ENCODE measurements around the gene NGEF.

The NGEF gene

GRCh38 chr2:233011702-233012131 is 1.3 kb downstream of the NGEF start:
- DNase-seq (ENCODE audit: low spot score) = peak; percentile 46
- Histone ChIP-seq H3K27ac (no peak overlapping the region), H3K4me3 (no peak overlapping the region)
- TF ChIP-seq, protein P1, sequence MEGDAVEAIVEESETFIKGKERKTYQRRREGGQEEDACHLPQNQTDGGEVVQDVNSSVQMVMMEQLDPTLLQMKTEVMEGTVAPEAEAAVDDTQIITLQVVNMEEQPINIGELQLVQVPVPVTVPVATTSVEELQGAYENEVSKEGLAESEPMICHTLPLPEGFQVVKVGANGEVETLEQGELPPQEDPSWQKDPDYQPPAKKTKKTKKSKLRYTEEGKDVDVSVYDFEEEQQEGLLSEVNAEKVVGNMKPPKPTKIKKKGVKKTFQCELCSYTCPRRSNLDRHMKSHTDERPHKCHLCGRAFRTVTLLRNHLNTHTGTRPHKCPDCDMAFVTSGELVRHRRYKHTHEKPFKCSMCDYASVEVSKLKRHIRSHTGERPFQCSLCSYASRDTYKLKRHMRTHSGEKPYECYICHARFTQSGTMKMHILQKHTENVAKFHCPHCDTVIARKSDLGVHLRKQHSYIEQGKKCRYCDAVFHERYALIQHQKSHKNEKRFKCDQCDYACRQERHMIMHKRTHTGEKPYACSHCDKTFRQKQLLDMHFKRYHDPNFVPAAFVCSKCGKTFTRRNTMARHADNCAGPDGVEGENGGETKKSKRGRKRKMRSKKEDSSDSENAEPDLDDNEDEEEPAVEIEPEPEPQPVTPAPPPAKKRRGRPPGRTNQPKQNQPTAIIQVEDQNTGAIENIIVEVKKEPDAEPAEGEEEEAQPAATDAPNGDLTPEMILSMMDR (IDR thresholded peaks at IDR 0.05) = no peak

- no peak overlapping the region for H3K4me3 ChIP-seq
- DNase-seq (ENCODE audit: low spot score) = peak; percentile 8
- H3K27ac ChIP-seq = no peak overlapping the region
- TF ChIP-seq, protein P1 (IDR thresholded peaks at IDR 0.05) = no peak
These were observed 1.8 kb downstream of the NGEF start for GRCh38 chr2:233011268-233011650.

GRCh38 chr2:233010569-233011267 is 2.3 kb downstream of the NGEF start:
- H3K27ac ChIP-seq = no peak overlapping the region
- DNase-seq (ENCODE audit: low spot score) = peak; percentile 35
- no peak overlapping the region for H3K4me3 ChIP-seq
- TF ChIP-seq, protein P1 (IDR thresholded peaks at IDR 0.05) = no peak

DNA sequence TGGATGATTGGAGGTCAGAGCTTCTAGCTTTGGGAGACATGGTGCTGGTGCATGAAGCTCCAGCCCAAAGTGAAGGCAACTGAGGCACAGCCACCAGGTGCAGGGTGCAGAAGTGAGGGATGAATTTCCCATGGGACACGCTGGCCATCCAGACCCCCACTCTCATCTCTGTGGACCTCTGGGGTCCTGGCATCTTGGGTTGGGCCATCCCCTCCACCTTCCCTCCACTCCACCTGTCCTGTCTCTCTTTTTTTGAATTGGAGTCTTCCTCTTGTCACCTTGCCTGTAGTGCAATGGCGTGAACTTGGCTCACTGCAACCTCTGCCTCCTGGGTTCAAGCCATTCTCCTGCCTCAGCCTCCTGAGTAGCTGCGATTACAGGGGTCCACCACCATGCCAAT is 3.4 kb downstream of the NGEF start:
- Histone ChIP-seq H3K4me3 (no peak overlapping the region), H3K27ac (no peak overlapping the region)
- no peak for DNase-seq (ENCODE audit: low spot score)
- TF ChIP-seq, protein P1 (IDR thresholded peaks at IDR 0.05) = no peak

DNA sequence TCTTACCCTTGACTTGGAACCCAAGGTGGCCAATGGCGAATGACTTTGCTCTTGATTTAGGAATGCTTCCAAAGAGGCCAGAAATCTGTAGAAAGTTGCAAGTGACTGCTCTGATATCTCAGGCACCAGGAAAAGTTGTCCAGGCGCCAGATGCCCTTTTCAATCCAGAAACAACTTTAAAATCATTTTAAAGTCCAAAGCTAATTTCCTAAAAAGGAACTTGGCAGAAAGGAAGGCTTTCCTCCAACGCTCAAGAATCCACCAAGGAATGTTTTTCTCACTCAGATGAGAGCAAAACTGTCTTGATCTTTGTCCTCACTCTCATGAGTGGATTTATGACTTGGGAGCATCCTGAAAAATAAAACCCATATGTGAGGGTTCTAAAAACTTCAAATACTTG is 5.3 kb downstream of the NGEF start:
- no peak overlapping the region for H3K4me3 ChIP-seq
- TF ChIP-seq, protein P1 (IDR thresholded peaks at IDR 0.05) = no peak
- no peak for DNase-seq (ENCODE audit: low spot score)
- peak overlapping the region in 1 of 2 donors; percentile 59 for H3K27ac ChIP-seq

DNA sequence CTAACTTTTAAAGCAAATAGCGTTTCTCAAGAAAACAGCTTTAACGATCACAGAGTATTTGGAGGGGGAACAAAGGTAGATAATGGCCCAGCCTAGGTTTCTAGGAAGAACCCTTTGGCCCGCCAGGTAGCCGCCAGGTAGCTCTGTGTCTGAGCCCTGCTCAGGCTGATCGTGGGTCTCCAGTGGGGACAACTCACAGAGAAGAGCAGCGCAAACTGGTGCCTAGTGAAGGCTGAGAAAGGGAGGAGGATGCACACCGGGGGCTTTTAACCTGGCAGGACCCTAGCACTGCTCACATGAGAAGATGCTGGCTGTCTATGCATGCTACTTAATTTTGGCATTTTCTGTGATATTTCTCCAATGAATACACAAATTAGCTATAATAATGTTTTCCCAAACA is 5.8 kb downstream of the NGEF start:
- DNase-seq (ENCODE audit: low spot score) = no peak
- H3K4me3 ChIP-seq = no peak overlapping the region
- TF ChIP-seq, protein P1 (IDR thresholded peaks at IDR 0.05) = no peak
- peak overlapping the region in 1 of 2 donors; percentile 56 for H3K27ac ChIP-seq

GRCh38 chr2:233006648-233007047 is 6.4 kb downstream of the NGEF start:
- TF ChIP-seq, protein P1 (IDR thresholded peaks at IDR 0.05) = no peak
- DNase-seq (ENCODE audit: low spot score) = no peak
- Histone ChIP-seq H3K4me3 (no peak overlapping the region), H3K27ac (no peak overlapping the region)

Data from coronary artery (tissue), 2 donors.